Activated CD8-positive, alpha-beta memory T cell treated with anti-CD3 and anti-CD28 coated beads for 4 hours (primary cell): Measurements from ENCODE around the gene TSPAN14.
"Not testable (repeated sequence)": the region's sequence is repeated elsewhere in the genome, so short reads cannot be mapped to it uniquely, and the experiment has no call there.

ENCODE experiments used
- DNase-seq, 2 donors: peaks; one replicate each; pipeline ENCODE4 v3.0.0-alpha.2; 2020; ENCODE audit warnings: low read depth in 2 of 2

Gene TSPAN14

GRCh38 chr10:80540618-80540980, 86.5 kb downstream of the TSPAN14 start:
- no peak for DNase-seq

GRCh38 chr10:80540981-80541750, 87.1 kb downstream of the TSPAN14 start:
- DNase-seq, result no peak

GRCh38 chr10:80542053-80542452, 87.9 kb downstream of the TSPAN14 start:
- DNase-seq, result no peak

GRCh38 chr10:80542652-80543318, 88.7 kb downstream of the TSPAN14 start:
- no peak for DNase-seq

GRCh38 chr10:80543319-80543672, 89.2 kb downstream of the TSPAN14 start:
- DNase-seq, result not testable (repeated sequence)

- no peak for DNase-seq
These were observed 90.3 kb downstream of the TSPAN14 start for GRCh38 chr10:80544316-80544953.

GRCh38 chr10:80545258-80545881, 91.3 kb downstream of the TSPAN14 start:
- DNase-seq, result no peak

GRCh38 chr10:80552151-80552646, 98.1 kb downstream of the TSPAN14 start:
- no peak for DNase-seq

- DNase-seq, result no peak
These were observed 99.3 kb downstream of the TSPAN14 start for GRCh38 chr10:80553436-80553835.

- DNase-seq, result no peak
These were observed 99.9 kb downstream of the TSPAN14 start for GRCh38 chr10:80554050-80554449.

- DNase-seq, result no peak
These were observed 101.3 kb downstream of the TSPAN14 start for GRCh38 chr10:80555415-80555814.

GRCh38 chr10:80561950-80562349, 107.8 kb downstream of the TSPAN14 start:
- no peak for DNase-seq

GRCh38 chr10:80567292-80567691, 113.2 kb downstream of the TSPAN14 start:
- no peak for DNase-seq

GRCh38 chr10:80569131-80569895, 115.2 kb downstream of the TSPAN14 start:
- no peak for DNase-seq

- no peak for DNase-seq
These were observed 117.2 kb downstream of the TSPAN14 start for GRCh38 chr10:80571352-80571751.

- DNase-seq, result no peak
These were observed 125.2 kb downstream of the TSPAN14 start for GRCh38 chr10:80579181-80579763.

- no peak for DNase-seq
These were observed 125.9 kb downstream of the TSPAN14 start for GRCh38 chr10:80579849-80580637.

- DNase-seq, result no peak
These were observed 126.7 kb downstream of the TSPAN14 start for GRCh38 chr10:80580638-80581468.

- DNase-seq, result no peak
These were observed 127.3 kb downstream of the TSPAN14 start for GRCh38 chr10:80581469-80581835.
